GM21515 (cell line): Measurements from ENCODE around the gene SPATA12.
A peak's percentile ranks its signal among the peaks of the same experiment; 100 is the strongest.

Experiments
- ATAC-seq: cut with Tn5 transposase; IDR thresholded peaks from one replicate; pipeline ENCODE4 v1.9.1; 2021; ENCODE audit not compliant: unreplicated experiment

The SPATA12 gene, protein sequence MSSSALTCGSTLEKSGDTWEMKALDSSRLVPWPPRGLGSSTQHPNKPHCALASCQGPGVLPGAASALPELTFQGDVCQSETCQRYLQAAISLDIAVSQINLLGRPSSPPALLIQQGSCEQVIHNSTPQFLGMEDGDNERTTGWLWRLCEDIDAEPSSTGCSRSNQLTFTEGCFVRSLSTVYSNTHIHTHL

DNA sequence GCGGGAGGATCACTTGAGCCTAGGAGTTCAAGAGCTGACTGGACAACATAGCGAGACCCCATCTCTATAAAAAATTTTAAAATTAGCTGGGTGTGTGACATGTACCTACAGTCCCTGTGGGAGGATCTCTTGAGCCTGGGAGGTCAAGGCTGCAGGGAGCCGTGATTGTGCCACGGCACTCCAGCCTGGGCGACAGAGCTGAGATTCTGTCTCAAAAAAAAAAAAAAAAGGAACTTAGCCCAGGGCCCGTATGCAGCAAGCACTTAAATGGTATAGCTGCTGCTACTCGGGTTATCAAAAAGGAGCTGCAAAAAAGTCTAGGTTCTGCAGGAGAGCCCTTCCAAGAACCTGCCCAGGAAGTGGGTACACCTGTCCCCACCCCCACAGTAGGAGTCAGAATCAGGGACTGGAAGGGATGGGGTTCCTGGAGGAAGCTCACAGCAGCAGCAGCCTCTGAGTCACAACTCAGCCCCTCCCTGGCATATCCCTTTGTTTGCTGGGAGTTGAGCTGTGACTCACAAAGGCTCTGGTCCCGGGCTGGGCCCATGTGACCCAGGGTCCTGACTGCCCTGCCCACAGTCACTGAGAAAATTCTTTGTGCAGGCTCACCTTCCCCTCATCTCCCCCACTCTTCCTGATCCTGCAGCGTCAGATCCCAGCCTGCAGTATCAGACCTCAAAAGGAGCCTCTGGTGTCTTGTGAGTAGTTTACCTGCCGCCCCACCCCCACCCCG is at the start of gene SPATA12:
Gene SPATA12 (plus strand): TSS at position 576 of the 733 bp plus-strand sequence. CDS start 13,031 bp downstream, outside the sequence.
- ATAC-seq: no peak

DNA sequence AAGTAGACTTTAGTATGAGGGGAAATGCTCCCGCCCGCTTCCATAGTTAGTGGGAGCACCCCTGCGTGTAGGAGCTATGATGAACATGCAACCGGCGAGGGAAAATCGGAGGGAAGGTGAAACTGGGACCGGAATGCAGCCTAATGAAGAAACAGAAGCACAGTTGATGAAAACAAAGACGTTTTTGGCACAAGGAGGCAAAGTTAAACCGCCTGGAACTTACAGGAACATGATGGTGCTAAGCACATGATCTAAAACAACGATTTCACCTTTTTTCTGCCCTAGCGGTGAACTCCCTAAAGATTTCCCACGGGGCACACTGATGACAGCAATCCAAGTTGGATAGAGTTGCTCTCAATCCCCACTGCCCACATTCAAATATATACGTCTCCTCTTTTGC is 49.4 kb upstream of the SPATA12 start:
- no peak for ATAC-seq

DNA sequence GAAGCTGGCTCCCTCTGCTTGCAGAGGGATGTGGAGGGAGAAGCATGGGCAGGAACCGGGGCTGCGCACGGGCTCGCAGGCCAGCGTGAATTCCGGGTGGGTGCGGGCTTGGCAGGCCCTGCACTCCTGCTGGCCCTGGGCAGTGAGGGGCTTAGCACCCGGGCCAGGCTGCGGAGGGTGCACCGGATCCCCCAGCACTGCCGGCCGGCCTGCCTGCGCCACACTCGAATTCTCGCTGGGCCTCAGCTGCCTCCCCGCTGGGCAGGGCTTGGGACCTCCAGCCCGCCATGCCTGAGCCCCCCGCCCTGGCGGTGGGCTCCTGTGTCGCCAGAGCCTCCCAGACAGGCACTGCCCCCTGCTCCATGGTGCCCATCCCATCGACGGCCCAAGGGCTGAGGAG is 47.6 kb upstream of the SPATA12 start:
- no peak for ATAC-seq

DNA sequence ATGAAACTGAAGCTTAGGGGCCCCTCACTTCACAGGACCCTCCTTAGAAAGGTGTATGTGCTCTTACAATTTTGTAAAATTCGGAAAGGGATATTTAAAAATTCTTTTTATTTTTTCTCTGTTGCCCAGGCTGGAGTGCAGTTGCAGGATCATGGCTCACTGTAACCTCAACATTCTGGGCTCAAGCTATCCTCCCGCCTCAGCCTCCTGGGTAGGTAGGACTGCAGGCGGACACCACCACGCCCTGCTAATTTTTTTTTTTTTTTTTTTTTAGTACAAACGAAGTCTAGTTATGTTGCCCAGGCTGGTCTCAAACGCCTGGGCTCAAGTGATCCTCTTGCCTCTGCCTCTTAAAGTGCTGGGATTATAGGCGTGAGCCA is 45.1 kb upstream of the SPATA12 start:
- ATAC-seq: no peak

DNA sequence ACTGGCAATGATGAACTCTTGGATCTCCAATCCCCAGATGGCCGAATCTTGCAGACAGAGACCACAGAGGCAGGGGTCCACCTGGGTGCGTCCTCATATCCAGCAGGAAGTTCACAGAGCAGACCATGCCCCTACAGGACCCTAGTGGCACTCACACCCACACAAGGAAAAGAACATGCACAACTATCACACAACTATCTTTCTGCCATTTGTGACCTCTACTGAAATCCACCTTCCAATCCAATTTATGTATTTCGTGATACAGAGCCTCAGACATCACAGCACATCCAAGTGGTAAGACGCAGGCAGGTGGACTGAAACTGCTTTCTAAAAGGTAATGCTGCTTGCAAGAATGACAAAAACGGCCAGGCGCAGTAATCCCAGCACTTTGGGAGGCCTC is 44.6 kb upstream of the SPATA12 start:
- no peak for ATAC-seq

DNA sequence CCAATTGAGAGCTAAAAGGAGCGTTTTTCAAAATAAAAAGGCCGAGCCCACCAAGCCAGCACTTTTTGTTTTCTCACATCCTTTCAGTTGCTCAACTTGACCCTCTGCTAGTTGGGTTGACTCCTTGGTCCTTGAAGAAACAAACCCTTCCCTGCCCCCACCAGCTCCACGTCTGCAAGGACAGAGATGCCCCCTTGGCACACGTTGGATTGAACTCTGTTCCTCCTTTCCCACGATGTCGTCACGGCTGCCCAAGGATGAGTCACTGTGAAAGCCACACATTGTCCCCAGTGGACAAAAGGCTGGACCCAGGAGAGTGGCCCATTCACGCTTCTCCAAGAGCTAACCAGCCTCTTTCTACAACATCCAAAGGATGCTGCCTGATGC is 43.0 kb upstream of the SPATA12 start:
- no peak for ATAC-seq

DNA sequence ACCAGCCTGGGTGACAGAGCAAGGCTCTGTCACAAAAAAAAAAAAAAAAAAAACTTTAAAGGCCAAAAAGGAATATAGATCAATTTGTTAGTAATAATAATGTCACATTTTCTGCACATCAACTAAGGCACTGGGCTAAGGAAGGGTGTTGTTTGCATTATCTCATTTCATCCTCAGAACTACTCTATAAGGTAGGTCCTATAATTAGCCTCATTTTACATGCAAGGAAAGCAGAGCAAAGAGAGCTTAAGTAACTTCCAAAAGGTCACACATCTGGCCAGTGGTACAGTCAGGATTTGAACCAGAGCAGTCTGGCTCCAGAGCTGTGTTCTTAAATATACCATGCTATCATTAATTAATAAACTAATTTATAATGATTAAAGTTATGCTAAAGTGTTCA is 42.2 kb upstream of the SPATA12 start:
- ATAC-seq: no peak

DNA sequence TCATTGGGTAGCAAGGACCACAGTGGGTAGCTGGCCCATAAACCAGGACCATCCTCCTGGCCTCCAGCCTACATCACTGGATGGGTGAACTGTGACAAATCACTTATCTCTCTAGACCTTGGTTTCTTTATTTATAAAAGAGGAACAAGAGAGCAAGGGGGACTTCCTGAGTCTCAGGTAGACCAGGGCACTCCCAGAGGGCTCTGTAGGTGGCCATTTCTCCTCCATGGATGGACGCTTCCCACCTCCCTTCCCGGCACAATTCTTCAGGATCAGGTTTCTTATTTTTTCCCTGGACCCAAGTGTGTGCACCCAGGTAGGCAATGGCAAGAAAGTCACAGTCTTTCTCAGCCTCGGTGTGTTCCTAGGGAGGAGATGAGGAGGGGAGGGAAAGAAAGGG is 41.4 kb upstream of the SPATA12 start:
- peak; percentile 74 for ATAC-seq

DNA sequence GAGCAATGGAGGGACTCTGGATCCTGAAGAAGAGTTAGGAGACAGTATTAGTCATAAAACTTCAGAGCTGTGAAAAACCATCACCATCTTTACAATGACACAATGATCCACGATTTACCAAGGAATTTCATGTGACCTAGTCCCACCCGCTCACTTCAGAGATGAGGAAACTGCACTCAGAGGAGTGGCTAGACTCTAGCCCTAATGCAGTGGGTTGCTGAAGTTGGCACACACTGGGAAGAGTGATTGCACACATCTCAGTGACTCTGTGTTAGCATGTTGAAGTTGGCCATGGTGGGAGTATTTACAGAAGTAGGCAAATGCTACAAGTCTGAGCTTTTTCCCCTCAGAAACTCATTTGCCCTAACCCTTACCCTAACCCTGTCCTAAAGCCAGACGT is 35.2 kb upstream of the SPATA12 start:
- ATAC-seq: no peak

DNA sequence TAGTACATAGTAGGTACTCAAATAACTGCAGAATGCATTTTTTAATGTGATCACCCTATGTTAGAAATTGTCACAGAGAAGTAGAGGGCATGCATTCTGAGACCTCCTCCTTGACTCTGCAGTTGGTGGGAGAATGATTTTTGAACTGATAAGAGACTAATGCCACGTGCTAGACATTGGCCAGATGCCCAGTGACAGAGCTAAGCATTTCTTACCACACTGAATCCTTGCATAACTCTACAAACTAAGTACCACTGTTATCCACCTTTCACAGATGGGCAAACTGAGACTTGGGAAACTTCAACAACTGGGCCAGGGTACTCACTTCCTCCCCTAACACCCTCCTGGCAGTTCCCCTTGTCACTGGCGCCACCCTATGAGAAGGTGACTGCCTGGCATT is 33.5 kb upstream of the SPATA12 start:
- no peak for ATAC-seq

DNA sequence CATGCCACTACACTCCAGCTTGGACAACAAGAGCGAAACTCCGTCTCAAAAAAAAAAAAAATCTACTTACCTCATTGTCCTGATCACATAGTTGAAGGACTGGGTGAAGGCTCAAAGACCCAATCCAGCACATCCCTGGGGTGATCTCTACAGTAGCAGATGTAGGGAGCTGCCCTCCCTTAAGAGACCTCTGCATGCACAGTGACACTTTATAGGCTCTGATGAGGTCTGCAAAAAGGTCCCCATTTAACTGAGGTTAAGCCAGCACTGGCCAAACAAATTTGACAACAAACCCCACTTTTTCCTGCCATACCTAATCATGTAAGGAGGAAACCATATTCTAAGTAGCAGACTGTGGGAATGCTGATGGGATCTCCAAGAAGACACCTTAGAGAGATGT is 31.1 kb upstream of the SPATA12 start:
- ATAC-seq: no peak

DNA sequence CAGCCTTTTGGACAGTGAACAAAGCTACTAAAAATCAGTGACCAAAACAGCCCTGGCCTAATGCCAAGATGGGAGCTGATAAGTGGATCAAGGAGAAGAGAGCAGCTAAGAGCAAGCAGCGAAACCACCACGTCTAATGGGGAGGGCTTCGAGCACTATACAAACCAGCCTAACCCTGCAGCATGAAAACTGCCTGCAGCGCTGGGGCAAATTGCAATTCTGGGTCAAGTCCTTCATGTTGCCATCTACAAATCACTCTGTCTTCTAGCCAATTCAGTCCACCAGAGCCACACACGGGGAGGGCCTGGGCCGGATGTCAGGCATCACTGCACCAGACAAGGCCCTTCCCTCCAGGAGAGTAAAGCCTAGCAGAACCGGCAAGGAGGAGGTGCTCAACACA is 30.5 kb upstream of the SPATA12 start:
- ATAC-seq: no peak

DNA sequence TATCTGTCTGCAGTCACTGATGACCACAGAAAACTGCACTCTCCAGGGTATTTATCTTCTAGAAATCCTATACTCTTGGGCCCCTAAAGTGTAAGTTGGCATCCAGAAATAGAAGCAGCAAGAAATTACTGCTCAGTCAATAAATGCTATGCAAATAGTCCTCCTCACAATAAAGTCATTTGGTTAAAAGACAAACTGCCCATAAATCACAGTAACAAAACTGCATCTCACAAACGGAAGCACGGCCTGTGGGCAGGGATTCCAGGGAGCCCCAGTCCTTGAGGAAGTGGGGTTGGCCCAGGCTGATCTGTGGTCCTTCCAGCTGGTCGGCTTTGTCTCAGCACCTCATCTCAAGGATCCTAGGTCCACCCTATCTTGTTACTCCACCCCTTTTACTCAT is 29.7 kb upstream of the SPATA12 start:
- ATAC-seq: no peak

DNA sequence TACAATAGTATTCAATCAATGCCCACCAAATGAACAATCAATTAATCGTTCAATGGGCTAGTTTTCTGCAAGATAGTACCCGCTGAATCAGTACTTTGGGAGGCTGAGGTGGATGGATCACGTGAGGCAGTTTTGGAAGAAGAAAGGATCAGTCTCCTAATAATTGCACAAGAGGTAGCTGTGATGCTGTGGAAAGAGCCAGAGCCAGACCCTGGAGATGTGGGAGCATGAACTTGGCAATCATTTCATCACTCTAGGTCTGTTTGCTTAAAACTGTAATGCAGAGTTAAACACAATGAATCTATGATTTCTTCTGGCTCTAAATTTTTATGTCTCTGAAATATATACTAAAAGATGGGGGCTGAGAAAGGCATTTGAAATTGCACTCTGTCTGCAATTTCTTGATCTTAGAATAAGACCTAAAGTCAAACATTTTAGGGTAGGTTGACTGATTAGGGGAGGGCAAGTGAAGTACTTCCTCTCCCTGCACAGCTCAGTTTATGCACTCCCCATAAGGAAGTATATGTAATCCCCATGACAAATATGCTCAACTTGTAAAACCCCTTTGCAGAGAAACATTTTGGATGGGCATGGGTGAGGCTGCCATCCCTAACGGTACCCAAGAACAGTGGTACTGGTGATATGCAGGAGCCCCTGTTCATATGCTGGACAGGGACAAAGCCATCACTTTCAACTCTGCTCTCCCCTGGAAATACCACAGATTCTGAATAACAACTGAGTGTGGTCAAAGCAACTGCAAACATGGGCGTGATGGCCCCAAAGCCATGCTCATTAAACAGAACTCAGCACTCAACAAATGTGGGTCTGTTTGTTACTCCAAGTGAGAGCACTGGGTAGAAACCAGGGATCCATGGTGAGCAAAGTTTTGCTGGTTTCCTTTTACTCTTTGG is 28.6 kb upstream of the SPATA12 start:
- no peak for ATAC-seq

DNA sequence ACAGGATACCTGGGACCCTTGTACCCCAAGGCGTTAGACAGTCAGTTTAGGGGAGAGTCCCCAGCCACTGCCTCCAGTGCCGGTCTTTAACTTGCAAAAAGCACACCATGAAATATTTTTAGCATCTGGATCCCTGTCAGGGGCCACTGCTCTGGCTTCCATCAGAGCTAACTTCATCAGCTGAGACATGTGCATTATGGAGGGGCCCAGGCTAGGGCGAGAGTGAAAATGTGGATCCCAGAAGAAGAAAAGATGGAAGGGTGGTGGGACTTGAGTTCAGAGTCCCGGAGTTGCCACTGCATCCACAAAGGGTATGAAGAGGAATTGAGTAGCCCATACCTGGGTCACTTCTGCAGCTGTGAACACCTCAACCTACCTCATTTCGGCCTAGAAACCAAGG is 23.5 kb upstream of the SPATA12 start:
- ATAC-seq: no peak

DNA sequence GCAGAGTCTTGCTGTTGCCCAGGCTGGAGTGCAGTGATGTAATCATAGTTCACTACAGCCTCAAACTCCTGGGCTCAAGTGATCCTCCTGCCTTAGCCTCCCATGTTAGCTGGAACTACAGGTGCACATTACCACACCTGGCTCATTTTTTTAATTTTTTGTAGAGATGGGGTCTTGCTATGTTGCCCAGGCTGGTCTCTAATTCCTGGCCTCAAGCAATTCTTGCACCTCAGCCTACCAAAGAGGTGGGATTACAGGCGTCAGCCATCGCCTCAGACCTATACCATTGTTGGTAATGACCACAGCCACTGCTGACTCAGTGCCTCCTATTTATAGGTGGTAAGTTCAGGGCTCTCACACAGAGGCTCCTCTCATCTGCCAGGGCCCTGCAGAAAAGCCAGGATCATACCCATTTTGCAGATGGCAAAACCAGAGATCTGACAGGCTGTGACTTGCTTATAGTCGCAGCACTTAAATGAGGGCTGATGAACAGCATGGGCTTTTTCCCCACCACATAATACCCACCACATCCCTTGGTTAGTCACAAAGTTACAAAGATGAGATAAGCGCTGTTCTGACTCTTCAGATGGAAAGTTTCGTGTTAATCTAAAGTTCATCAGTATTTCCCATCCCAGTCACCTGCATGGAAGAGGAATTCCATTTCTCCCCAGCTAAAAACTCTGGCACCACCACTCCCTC is 21.8 kb upstream of the SPATA12 start:
- no peak for ATAC-seq

DNA sequence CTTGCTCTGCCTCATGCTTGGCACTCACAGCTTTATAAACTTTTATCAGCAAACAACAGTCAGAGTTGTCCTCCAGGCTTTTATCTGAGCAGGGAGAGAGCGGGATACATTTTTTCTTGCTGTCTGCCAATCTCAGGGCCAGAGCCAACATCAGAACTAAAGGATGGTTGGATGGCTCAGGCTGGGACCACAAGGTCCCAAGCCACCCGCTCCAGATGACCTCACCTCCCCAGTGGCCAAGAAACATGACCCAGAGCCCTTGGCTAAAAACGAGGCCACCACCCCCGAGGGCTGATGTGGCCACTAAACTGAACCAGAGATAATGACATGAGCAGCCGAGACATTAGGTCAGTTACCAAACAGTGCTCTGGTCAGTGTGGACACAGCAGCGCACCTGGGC is 18.8 kb upstream of the SPATA12 start:
- no peak for ATAC-seq

DNA sequence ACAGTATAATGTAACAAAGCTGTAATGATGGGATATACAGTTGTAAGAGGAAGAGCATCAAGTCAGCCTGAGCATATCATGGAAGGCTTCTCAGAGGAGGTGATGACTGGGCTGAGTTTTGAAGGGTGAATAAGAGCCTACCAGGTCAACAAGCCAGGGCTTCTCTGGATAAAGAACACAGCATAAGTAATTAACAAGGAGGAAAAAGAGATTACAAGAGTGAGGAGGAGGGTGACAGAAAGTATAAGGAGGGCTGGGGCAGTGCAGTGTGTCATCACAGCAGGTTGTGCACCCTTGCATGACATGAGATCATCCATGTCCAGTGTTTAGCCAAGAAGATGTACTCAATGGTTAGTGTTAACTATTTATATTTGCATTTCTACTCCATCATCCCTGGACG is 16.9 kb upstream of the SPATA12 start:
- no peak for ATAC-seq

DNA sequence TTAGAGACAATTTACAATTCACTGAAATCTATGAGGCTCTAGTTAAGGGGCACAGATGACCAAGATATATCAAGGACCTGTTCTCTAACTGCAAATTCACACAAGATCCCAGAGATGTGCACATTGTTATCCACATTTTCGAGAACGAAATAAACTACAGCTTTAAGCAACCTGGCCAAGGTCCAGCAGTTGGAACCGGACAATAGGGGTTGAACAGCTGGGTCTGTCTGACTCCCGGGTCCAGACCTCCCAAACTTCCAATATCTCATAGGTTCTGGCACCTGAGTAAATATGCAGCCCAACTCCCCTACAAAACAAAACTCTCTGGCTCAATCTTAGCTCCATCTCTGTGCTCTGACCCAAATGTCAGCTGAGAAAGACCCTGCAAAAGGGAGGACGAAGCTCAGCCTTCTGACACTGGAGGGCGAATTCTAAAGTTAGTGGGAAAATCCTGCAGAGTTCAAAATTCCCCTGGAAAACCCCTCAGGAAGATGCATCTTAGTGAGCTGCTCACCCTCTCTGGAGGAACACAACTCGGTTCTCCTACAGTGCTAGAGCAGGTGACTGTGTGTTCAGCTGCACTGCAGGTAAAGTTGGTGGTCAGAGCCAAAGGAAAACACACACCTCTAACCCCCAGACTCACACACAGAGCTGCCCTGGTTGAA is 14.2 kb upstream of the SPATA12 start:
- no peak for ATAC-seq

DNA sequence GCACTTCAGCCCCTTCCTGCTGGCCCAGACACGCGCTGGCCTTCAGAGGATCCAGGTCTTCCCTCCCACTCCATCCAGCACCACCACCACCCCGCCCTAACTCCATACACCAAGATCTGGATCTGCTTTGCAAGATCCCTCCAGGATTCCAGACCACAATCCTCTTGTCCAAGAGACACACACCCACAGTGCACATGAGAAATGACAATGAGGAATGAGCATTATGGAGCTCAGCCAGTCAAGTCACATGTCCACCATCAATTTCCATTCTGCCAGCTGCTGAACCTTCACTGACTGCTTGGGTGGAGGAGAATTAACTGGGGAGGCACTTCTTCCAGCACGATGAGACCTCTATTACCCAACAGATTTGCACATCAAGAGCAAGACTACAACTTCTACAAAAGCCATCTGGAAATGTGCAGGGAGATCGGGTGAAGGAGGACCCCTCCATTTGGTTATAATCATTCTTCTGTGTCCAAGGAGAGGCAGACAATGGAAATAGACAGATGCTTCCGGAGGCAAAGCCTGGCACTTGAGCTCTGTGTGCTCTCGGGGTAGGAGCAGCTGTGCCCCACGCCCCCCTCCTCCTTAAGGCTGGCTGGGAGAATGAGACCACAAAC is 12.3 kb upstream of the SPATA12 start:
- ATAC-seq: no peak
